ENCODE data around the gene KCNIP3. TPM values are rescaled to one million over a fixed set of nuclear protein-coding genes. Genes with fewer than 3 reads are reported as not detected.

The KCNIP3 gene
- total RNA-seq, 2 experiments from 2014 or later = 0.52 TPM; not detected in 1

GRCh38 chr2:95261602-95262001, 35.5 kb upstream of the KCNIP3 start:
- ATAC-seq (ENCODE audit: poor library complexity) (no peak), DNase-seq (no peak)
- ChIA-PET CTCF (no interaction called here), POLR2A (no interaction called here)
- Mint-ChIP-seq H3K36me3 (ENCODE audit: low read depth) (peaks cover 6% of the 10 kb centered on the region), H3K27me3 (peaks cover 25% of the 10 kb centered on the region), H3K4me1 (ENCODE audit: low read depth) (no peaks in the 10 kb centered on the region), H3K27ac (no peak overlapping the region), H3K4me3 (no peak overlapping the region), H3K9me3 (peaks cover 17% of the 10 kb centered on the region)
- intact Hi-C loops (cut with DNase I, micrococcal nuclease) = no loop called here
- Histone ChIP-seq H3K9me3 (ENCODE audit: control insufficient read depth in 1 of 2, insufficient read depth in 1 of 2, low read length in 2 of 2) (peaks cover 4 to 33% of the 10 kb centered on the region in 2 experiments), H3K27me3 (ENCODE audit: control insufficient read depth in 1 of 2, insufficient read depth in 2 of 2, low read length in 2 of 2) (peaks cover 0 to 4% of the 10 kb centered on the region in 2 experiments), H3K27ac (ENCODE audit: low read depth in 1 of 2, low read length in 2 of 2) (no peak overlapping the region), H3K4me1 (ENCODE audit: insufficient read depth, low read length) (no peaks in the 10 kb centered on the region), H3K36me3 (ENCODE audit: insufficient read depth, low read length) (no peaks in the 10 kb centered on the region), H3K4me3 (ENCODE audit: low read length) (no peak overlapping the region)
- TF ChIP-seq CTCF (IDR thresholded peaks at IDR 0.05) = no peak

- no peak for TF ChIP-seq CTCF (IDR thresholded peaks at IDR 0.05)
- H3K4me1 Mint-ChIP-seq (ENCODE audit: low read depth) = no peaks in the 10 kb centered on the region
- intact Hi-C loops (cut with DNase I, micrococcal nuclease) = no loop called here
- DNase-seq = no peak
- no peak overlapping the region for H3K4me3 ChIP-seq (ENCODE audit: low read length)
- POLR2A ChIA-PET = no interaction called here
- no peaks in the 10 kb centered on the region for H3K36me3 ChIP-seq (ENCODE audit: insufficient read depth, low read length)
- no peak for ATAC-seq (ENCODE audit: poor library complexity)
- H3K9me3 Mint-ChIP-seq = peaks cover 13% of the 10 kb centered on the region
- peaks cover 25% of the 10 kb centered on the region for H3K27me3 Mint-ChIP-seq
- H3K9me3 ChIP-seq (ENCODE audit: control insufficient read depth in 1 of 2, insufficient read depth in 1 of 2, low read length in 2 of 2) = peaks cover 4 to 34% of the 10 kb centered on the region in 2 experiments
- no peak overlapping the region for H3K27ac ChIP-seq (ENCODE audit: low read depth in 1 of 2, low read length in 2 of 2)
- no peaks in the 10 kb centered on the region for H3K4me1 ChIP-seq (ENCODE audit: insufficient read depth, low read length)
- H3K4me3 Mint-ChIP-seq = no peak overlapping the region
- peaks cover 0 to 4% of the 10 kb centered on the region in 2 experiments for H3K27me3 ChIP-seq (ENCODE audit: control insufficient read depth in 1 of 2, insufficient read depth in 2 of 2, low read length in 2 of 2)
- peaks cover 6% of the 10 kb centered on the region for H3K36me3 Mint-ChIP-seq (ENCODE audit: low read depth)
- no peak overlapping the region for H3K27ac Mint-ChIP-seq
- CTCF ChIA-PET = interaction anchor here (0.6 kb wide), 1 partner anchor 81 kb away, joined by 3 read pairs; no protein-coding TSS in a partner anchor
These were observed 34.1 kb upstream of the KCNIP3 start for GRCh38 chr2:95262896-95263542.

- Mint-ChIP-seq H3K27me3 (peaks cover 21% of the 10 kb centered on the region), H3K27ac (no peak overlapping the region), H3K36me3 (ENCODE audit: low read depth) (peaks cover 6% of the 10 kb centered on the region), H3K9me3 (peaks cover 3% of the 10 kb centered on the region), H3K4me1 (ENCODE audit: low read depth) (no peaks in the 10 kb centered on the region), H3K4me3 (no peak overlapping the region)
- no peaks in the 10 kb centered on the region for H3K27me3 ChIP-seq (ENCODE audit: control insufficient read depth in 1 of 2, insufficient read depth in 2 of 2, low read length in 2 of 2)
- no peaks in the 10 kb centered on the region for H3K36me3 ChIP-seq (ENCODE audit: insufficient read depth, low read length)
- intact Hi-C loops (cut with DNase I, micrococcal nuclease) = no loop called here
- ChIA-PET POLR2A (no interaction called here), CTCF (no interaction called here)
- no peak overlapping the region for H3K4me3 ChIP-seq (ENCODE audit: low read length)
- no peak for DNase-seq
- no peak for ATAC-seq (ENCODE audit: poor library complexity)
- H3K27ac ChIP-seq (ENCODE audit: low read depth in 1 of 2, low read length in 2 of 2) = no peak overlapping the region
- H3K9me3 ChIP-seq (ENCODE audit: control insufficient read depth in 1 of 2, insufficient read depth in 1 of 2, low read length in 2 of 2) = peaks cover 0 to 27% of the 10 kb centered on the region in 2 experiments
- no peak for TF ChIP-seq CTCF (IDR thresholded peaks at IDR 0.05)
- H3K4me1 ChIP-seq (ENCODE audit: insufficient read depth, low read length) = no peaks in the 10 kb centered on the region
These were observed 32.5 kb upstream of the KCNIP3 start for GRCh38 chr2:95264624-95265023.

All from CD4-positive, alpha-beta T cell (primary cell).